H9 (cell line): ENCODE results near the gene FMN1. TPM values are rescaled to one million over a fixed set of nuclear protein-coding genes. Genes with fewer than 3 reads are reported as not detected.

Source experiments
- DNase-seq: peaks from one replicate; pipeline ENCODE4 v3.0.0-alpha.2; 2017
- H2AFZ ChIP-seq: one replicate; pipeline ENCODE4 v1.6.1; 2013; ENCODE audit warnings: mild to moderate bottlenecking, low read length, control low read depth, moderate library complexity
- H2AK5ac ChIP-seq: 2 replicates; pipeline ENCODE4 v1.6.1; 2013; ENCODE audit warnings: low read length, control low read depth, mixed read lengths; ENCODE audit not compliant: insufficient read length
- H2BK120ac ChIP-seq: one replicate; pipeline ENCODE4 v1.6.1; 2013; ENCODE audit warnings: low read depth, mild to moderate bottlenecking, low read length, control low read depth, inconsistent platforms; ENCODE audit not compliant: poor library complexity, severe bottlenecking
- H2BK12ac ChIP-seq: 2 replicates; pipeline ENCODE4 v1.6.1; 2013; ENCODE audit warnings: low read length, control low read depth, mixed read lengths, low read depth; ENCODE audit not compliant: insufficient read length
- H2BK15ac ChIP-seq: 2 replicates; pipeline ENCODE4 v1.6.1; 2013; ENCODE audit warnings: low read depth, low read length, control low read depth
- H2BK20ac ChIP-seq: one replicate; pipeline ENCODE4 v1.6.1; 2013; ENCODE audit warnings: low read depth, mild to moderate bottlenecking, low read length, control low read depth, inconsistent platforms; ENCODE audit not compliant: poor library complexity, severe bottlenecking
- H2BK5ac ChIP-seq: 2 replicates; pipeline ENCODE4 v1.6.1; 2013; ENCODE audit warnings: low read length, control low read depth, mixed read lengths; ENCODE audit not compliant: insufficient read length
- H3K14ac ChIP-seq: 2 replicates; pipeline ENCODE4 v1.6.1; 2013; ENCODE audit warnings: low read length, control low read depth; ENCODE audit not compliant: insufficient read depth
- H3K18ac ChIP-seq: 2 replicates; pipeline ENCODE4 v1.6.1; 2013; ENCODE audit warnings: low read depth, mild to moderate bottlenecking, mixed read lengths, low read length, control low read depth; ENCODE audit not compliant: insufficient read length
- H3K23ac ChIP-seq: 2 replicates; pipeline ENCODE4 v1.6.1; 2013; ENCODE audit warnings: low read length, control low read depth, mixed read lengths, low read depth; ENCODE audit not compliant: insufficient read length
- H3K23me2 ChIP-seq: 2 replicates; pipeline ENCODE4 v1.6.1; 2013; ENCODE audit warnings: low read depth, mild to moderate bottlenecking, mixed read lengths, low read length, control low read depth; ENCODE audit not compliant: insufficient read length, poor library complexity, severe bottlenecking
- H3K27ac ChIP-seq: 2 replicates; pipeline ENCODE4 v1.5.1; 2013; ENCODE audit warnings: low read length, control low read depth, mixed read lengths, low read depth; ENCODE audit not compliant: insufficient read length
- H3K27me3 ChIP-seq: 2 replicates; pipeline ENCODE4 v1.6.1; 2013; ENCODE audit warnings: low read length, control low read depth, inconsistent platforms; ENCODE audit not compliant: insufficient read depth
- H3K4ac ChIP-seq: 2 replicates; pipeline ENCODE4 v1.6.1; 2013; ENCODE audit warnings: low read depth, mild to moderate bottlenecking, control low read depth, inconsistent platforms, low read length, moderate library complexity
- H3K4me1 ChIP-seq: 2 replicates; pipeline ENCODE4 v1.6.1; 2013; ENCODE audit warnings: low read length, control low read depth, inconsistent platforms; ENCODE audit not compliant: insufficient read depth
- H3K4me2 ChIP-seq: 2 replicates; pipeline ENCODE4 v1.6.1; 2013; ENCODE audit warnings: low read length, control low read depth, mixed read lengths; ENCODE audit not compliant: insufficient read length, insufficient read depth
- H3K56ac ChIP-seq: 2 replicates; pipeline ENCODE4 v1.6.1; 2013; ENCODE audit warnings: low read depth, mild to moderate bottlenecking, mixed read lengths, low read length, control low read depth; ENCODE audit not compliant: insufficient read length
- H3K79me1 ChIP-seq: 2 replicates; pipeline ENCODE4 v1.6.1; 2013; ENCODE audit warnings: low read depth, mild to moderate bottlenecking, moderate library complexity, low read length, control low read depth, inconsistent platforms; ENCODE audit not compliant: insufficient read depth, poor library complexity, severe bottlenecking
- H3K79me2 ChIP-seq: 2 replicates; pipeline ENCODE4 v1.6.1; 2013; ENCODE audit warnings: low read length, control low read depth, inconsistent platforms; ENCODE audit not compliant: insufficient read depth
- H3K9ac ChIP-seq: 2 replicates; pipeline ENCODE4 v1.6.1; 2013; ENCODE audit warnings: low read length, control low read depth, mixed read lengths; ENCODE audit not compliant: insufficient read length; ENCODE audit errors: extremely low read depth
- H3K9me3 ChIP-seq: one replicate; pipeline ENCODE4 v1.6.1; 2013; ENCODE audit warnings: low read depth, low read length, inconsistent platforms; ENCODE audit not compliant: control insufficient read depth
- H3T11ph ChIP-seq: one replicate; pipeline ENCODE4 v1.6.1; 2013; ENCODE audit warnings: mild to moderate bottlenecking, low read length, control low read depth, inconsistent platforms
- H4K20me1 ChIP-seq: one replicate; pipeline ENCODE4 v1.6.1; 2013; ENCODE audit not compliant: control insufficient read depth, insufficient read length, insufficient read depth
- H4K5ac ChIP-seq: 2 replicates; pipeline ENCODE4 v1.6.1; 2013; ENCODE audit warnings: low read depth, mild to moderate bottlenecking, mixed read lengths, low read length, control low read depth; ENCODE audit not compliant: insufficient read length
- H4K8ac ChIP-seq: replicated peaks from 2 replicates; pipeline ENCODE4 v1.6.1; 2013; ENCODE audit warnings: low read length, control low read depth, mixed read lengths, low read depth; ENCODE audit not compliant: insufficient read length
- H4K91ac ChIP-seq: 2 replicates; pipeline ENCODE4 v1.6.1; 2013; ENCODE audit warnings: low read depth, mild to moderate bottlenecking, moderate library complexity, mixed read lengths, low read length, control low read depth; ENCODE audit not compliant: insufficient read length
- H3K27ac Mint-ChIP-seq, 3 experiments: 2 replicates in 2 of 3; 3 replicates in 1 of 3; pipeline ENCODE4 v1.8.0; 2020 to 2021; ENCODE audit warnings: mixed read lengths in 3 of 3, mild to moderate bottlenecking in 1 of 3, moderate library complexity in 1 of 3
- H3K27me3 Mint-ChIP-seq: 2 replicates; pipeline ENCODE4 v1.8.0; 2021; ENCODE audit warnings: low read depth, mild to moderate bottlenecking, moderate library complexity, mixed read lengths
- H3K36me3 Mint-ChIP-seq, 3 experiments: 2 replicates in 2 of 3; 3 replicates in 1 of 3; pipeline ENCODE4 v1.8.0; 2020 to 2021; ENCODE audit warnings: low read depth in 3 of 3, mixed read lengths in 3 of 3; ENCODE audit not compliant: insufficient read depth in 1 of 3
- H3K4me1 Mint-ChIP-seq, 2 experiments: 2 replicates each; pipeline ENCODE4 v1.8.0; 2020; ENCODE audit warnings: mixed read lengths in 2 of 2
- H3K4me3 Mint-ChIP-seq, 2 experiments: 2 replicates in 1 of 2; 3 replicates in 1 of 2; pipeline ENCODE4 v1.8.0; 2020 to 2021; ENCODE audit warnings: mild to moderate bottlenecking in 2 of 2, mixed read lengths in 2 of 2, moderate library complexity in 1 of 2
- H3K9me3 Mint-ChIP-seq, 2 experiments: 2 replicates in 1 of 2; 3 replicates in 1 of 2; pipeline ENCODE4 v1.8.0; 2020; ENCODE audit warnings: mild to moderate bottlenecking in 2 of 2, mixed read lengths in 2 of 2, moderate library complexity in 1 of 2
- CTCF ChIP-seq: fragments of 200-600 bp; sonication (generic); conservative IDR thresholded peaks from 3 replicates; pipeline ENCODE4 v1.8.0; 2021; ENCODE audit warnings: antibody characterized with exemption, mild to moderate bottlenecking
- WGBS: extraction: QIAGEN DNeasy Blood & Tissue Kit; methylation state at CpG from one replicate; pipeline ENCODE4 v1.1.7; 2013; ENCODE audit warnings: missing lambda C conversion rate, low lambda C conversion rate, mixed read lengths; ENCODE audit not compliant: insufficient read length; ENCODE audit errors: extremely low coverage; 5-methylcytosine and 5-hydroxymethylcytosine counted together
- total RNA-seq: library from RNA; stranded (reverse); gene quantifications from 2 replicates; pipeline ENCODE4 v1.2.1, GENCODE V29; 2021

The FMN1 gene
- total RNA-seq, 1 experiment from 2014 or later, result 1.9 TPM

GRCh38 chr15:33043636-33044035 lies 150.9 kb downstream of the FMN1 start:
- Mint-ChIP-seq H3K4me3 (no peak overlapping the region), H3K4me1 (no peaks in the 10 kb centered on the region), H3K27ac (no peak overlapping the region), H3K36me3 (peaks cover 9 to 22% (median 19%) of the 10 kb centered on the region in 3 experiments; a peak in 6 of 7 replicates), H3K27me3 (peaks cover 2% of the 10 kb centered on the region), H3K9me3 (peaks cover 22 to 42% of the 10 kb centered on the region in 2 experiments)
- no peak overlapping the region for H3K56ac ChIP-seq
- no peak overlapping the region for H2BK20ac ChIP-seq
- no peak overlapping the region for H2BK12ac ChIP-seq
- H2BK15ac ChIP-seq, result no peak overlapping the region
- H3K4ac ChIP-seq, result no peak overlapping the region
- no peaks in the 10 kb centered on the region for H3K27me3 ChIP-seq
- no peak overlapping the region for H4K91ac ChIP-seq
- no peak overlapping the region for H3K4me2 ChIP-seq
- no peak overlapping the region for H3K14ac ChIP-seq
- no peak overlapping the region for H4K5ac ChIP-seq
- TF ChIP-seq CTCF, result no peak
- no peak overlapping the region for H4K8ac ChIP-seq
- H3K9ac ChIP-seq, result no peak overlapping the region
- no peak overlapping the region for H3K18ac ChIP-seq
- H4K20me1 ChIP-seq, result no peaks in the 10 kb centered on the region
- no peak for DNase-seq
- no peak overlapping the region for H3T11ph ChIP-seq
- no peaks in the 10 kb centered on the region for H3K23me2 ChIP-seq
- H3K23ac ChIP-seq, result no peak overlapping the region
- no peak overlapping the region for H2AK5ac ChIP-seq
- H2AFZ ChIP-seq, result no peak overlapping the region
- H3K4me1 ChIP-seq, result no peaks in the 10 kb centered on the region
- H3K79me1 ChIP-seq, result no peaks in the 10 kb centered on the region
- no peak overlapping the region for H2BK5ac ChIP-seq
- H3K79me2 ChIP-seq, result no peaks in the 10 kb centered on the region
- H3K27ac ChIP-seq, result no peak overlapping the region
- H2BK120ac ChIP-seq, result no peak overlapping the region
- H3K9me3 ChIP-seq, result peaks cover 11% of the 10 kb centered on the region
- no CpG with 5 or more reads among the region's 4 CpGs for WGBS
